ENCODE measurements around the gene NELFB. TPM values are rescaled to one million over a fixed set of nuclear protein-coding genes. Genes with fewer than 3 reads are reported as not detected.

Gene NELFB
- polyA plus RNA-seq, 3 donors, result 17.3 to 44.2 (median 18.8) TPM

GRCh38 chr9:137276473-137277328 is 21.6 kb downstream of the NELFB start:
- peak overlapping the region; percentile 88 to 93 for H3K4me3 Mint-ChIP-seq
- H3K27ac Mint-ChIP-seq, result peak overlapping the region; percentile 94 to 99 (median 97)
- WGBS (ENCODE audit: insufficient coverage), result 32% methylated on average over 15 of the region's 30 CpGs

More at GRCh38 chr9:137276473-137277328, 21.6 kb downstream of the NELFB start:
- Histone ChIP-seq H3K4me2 (replicated peaks; ENCODE audit: extremely low read depth, low read length, poor library complexity, severe bottlenecking) (peak overlapping the region; percentile 95), H3K36me3 (replicated peaks in 1 of 2; ENCODE audit: control insufficient read depth in 1 of 2, insufficient read depth in 2 of 2, low read length in 2 of 2) (peaks cover 25 to 48% of the 10 kb centered on the region in 2 donors), H3K4me1 (ENCODE audit: control insufficient read depth in 1 of 2, insufficient read depth in 2 of 2, low read length in 2 of 2) (peaks cover 42 to 74% of the 10 kb centered on the region in 2 donors), H3K79me2 (ENCODE audit: insufficient read depth, low read length) (peaks cover 56% of the 10 kb centered on the region), H3K9ac (ENCODE audit: insufficient read depth, low read length, poor library complexity, severe bottlenecking) (peak overlapping the region; percentile 93), H3K4me3 (replicated peaks in 1 of 3; ENCODE audit: low read depth in 2 of 3, low read length in 3 of 3) (peak overlapping the region; percentile 44 to 99 (median 98)), H3K27ac (ENCODE audit: low read depth in 1 of 2, low read length in 2 of 2) (peak overlapping the region; percentile 96 to 98), H4K20me1 (ENCODE audit: insufficient read depth, low read length) (peaks cover 41% of the 10 kb centered on the region), H2AFZ (ENCODE audit: insufficient read depth, low read depth, low read length, poor library complexity, severe bottlenecking) (peak overlapping the region; percentile 76), H3K9me3 (replicated peaks in 1 of 2; ENCODE audit: control insufficient read depth in 1 of 2, insufficient read depth in 1 of 2, low read length in 2 of 2) (no peaks in the 10 kb centered on the region), H3K27me3 (ENCODE audit: control insufficient read depth in 2 of 2, insufficient read depth in 2 of 2, low read length in 2 of 2) (no peaks in the 10 kb centered on the region)
- TF ChIP-seq CTCF (IDR thresholded peaks at IDR 0.05), result no peak
- intact Hi-C loops (cut with micrococcal nuclease), result no loop called here
- peaks cover 0 to 4% (median 2%) of the 10 kb centered on the region in 3 donors for H3K27me3 Mint-ChIP-seq (ENCODE audit: low read depth in 3 of 3)
- peak; percentile 38 to 62 (median 42) for DNase-seq
- no peaks in the 10 kb centered on the region for H3K9me3 Mint-ChIP-seq
- H3K4me1 Mint-ChIP-seq, result peaks cover 42% of the 10 kb centered on the region
- peaks cover 10 to 36% of the 10 kb centered on the region in 2 donors for H3K36me3 Mint-ChIP-seq
